RPMI8226 (cell line): ENCODE data around the gene NKX1-1.

Experiments
- DNase-seq: peaks from one replicate; pipeline ENCODE4 v3.0.0-alpha.2; 2015

Gene NKX1-1

GRCh38 chr4:1356181-1356998 lies 49.9 kb downstream of the NKX1-1 start:
- peak; percentile 43 for DNase-seq

- no peak for DNase-seq
These were observed 50.9 kb downstream of the NKX1-1 start for GRCh38 chr4:1355378-1355777.

GRCh38 chr4:1354983-1355275 lies 51.3 kb downstream of the NKX1-1 start:
- DNase-seq, result no peak

GRCh38 chr4:1354136-1354982 lies 51.9 kb downstream of the NKX1-1 start:
- no peak for DNase-seq

GRCh38 chr4:1353186-1354055 lies 52.8 kb downstream of the NKX1-1 start:
- DNase-seq, result no peak
